PFSK-1 (cell line): ENCODE results near the gene NAALADL2.

Source experiments
- POLR2AphosphoS5 ChIP-seq: IDR thresholded peaks from 2 replicates; pipeline ENCODE4 v1.6.1; 2012; ENCODE audit warnings: low read depth, mild to moderate bottlenecking, control low read depth, low read length, moderate library complexity
- TF ChIP-seq, protein P1 (sequence below), 2 experiments: IDR thresholded peaks; 2 replicates each; pipeline versions ENCODE4 v1.6.1 to v1.8.0; 2011 to 2012; ENCODE audit warnings: low read depth in 2 of 2, low read length in 2 of 2, control low read depth in 1 of 2, inconsistent platforms in 1 of 2, mild to moderate bottlenecking in 1 of 2, moderate library complexity in 1 of 2; ENCODE audit not compliant: insufficient read depth in 1 of 2

DNA sequence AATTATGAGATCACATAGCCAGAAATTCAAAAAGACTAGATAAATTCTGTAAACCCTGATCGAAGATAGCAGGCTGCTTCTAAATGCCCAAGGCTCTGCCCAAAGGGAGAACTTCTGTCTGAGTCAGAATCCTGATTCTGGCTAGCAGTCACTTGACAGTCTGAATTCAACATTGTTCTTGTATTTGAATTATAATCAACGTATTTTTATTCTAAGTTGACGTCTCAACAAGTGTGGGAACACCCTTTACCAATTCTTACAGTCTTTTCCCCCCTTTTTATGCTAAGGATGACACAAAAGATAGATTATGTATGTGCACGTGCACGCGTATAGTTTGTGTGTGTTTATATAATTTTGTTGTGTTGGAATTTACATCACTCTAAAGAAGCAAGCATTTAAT lies 552.8 kb downstream of the NAALADL2 start:
- TF ChIP-seq, protein P1, sequence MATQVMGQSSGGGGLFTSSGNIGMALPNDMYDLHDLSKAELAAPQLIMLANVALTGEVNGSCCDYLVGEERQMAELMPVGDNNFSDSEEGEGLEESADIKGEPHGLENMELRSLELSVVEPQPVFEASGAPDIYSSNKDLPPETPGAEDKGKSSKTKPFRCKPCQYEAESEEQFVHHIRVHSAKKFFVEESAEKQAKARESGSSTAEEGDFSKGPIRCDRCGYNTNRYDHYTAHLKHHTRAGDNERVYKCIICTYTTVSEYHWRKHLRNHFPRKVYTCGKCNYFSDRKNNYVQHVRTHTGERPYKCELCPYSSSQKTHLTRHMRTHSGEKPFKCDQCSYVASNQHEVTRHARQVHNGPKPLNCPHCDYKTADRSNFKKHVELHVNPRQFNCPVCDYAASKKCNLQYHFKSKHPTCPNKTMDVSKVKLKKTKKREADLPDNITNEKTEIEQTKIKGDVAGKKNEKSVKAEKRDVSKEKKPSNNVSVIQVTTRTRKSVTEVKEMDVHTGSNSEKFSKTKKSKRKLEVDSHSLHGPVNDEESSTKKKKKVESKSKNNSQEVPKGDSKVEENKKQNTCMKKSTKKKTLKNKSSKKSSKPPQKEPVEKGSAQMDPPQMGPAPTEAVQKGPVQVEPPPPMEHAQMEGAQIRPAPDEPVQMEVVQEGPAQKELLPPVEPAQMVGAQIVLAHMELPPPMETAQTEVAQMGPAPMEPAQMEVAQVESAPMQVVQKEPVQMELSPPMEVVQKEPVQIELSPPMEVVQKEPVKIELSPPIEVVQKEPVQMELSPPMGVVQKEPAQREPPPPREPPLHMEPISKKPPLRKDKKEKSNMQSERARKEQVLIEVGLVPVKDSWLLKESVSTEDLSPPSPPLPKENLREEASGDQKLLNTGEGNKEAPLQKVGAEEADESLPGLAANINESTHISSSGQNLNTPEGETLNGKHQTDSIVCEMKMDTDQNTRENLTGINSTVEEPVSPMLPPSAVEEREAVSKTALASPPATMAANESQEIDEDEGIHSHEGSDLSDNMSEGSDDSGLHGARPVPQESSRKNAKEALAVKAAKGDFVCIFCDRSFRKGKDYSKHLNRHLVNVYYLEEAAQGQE (IDR thresholded peaks at IDR 0.05; ENCODE audit: insufficient read depth in 1 of 2, low read depth in 2 of 2, low read length in 2 of 2) = no peak
- TF ChIP-seq POLR2AphosphoS5 = no peak
